CD14-positive monocyte (primary cell): ENCODE measurements around the gene TOLLIP. TPM values are rescaled to one million over a fixed set of nuclear protein-coding genes. Genes with fewer than 3 reads are reported as not detected.

Experiments
- DNase-seq, 3 donors: peaks; one replicate each; pipeline ENCODE4 v3.0.0-alpha.2; 2011 to 2022
- H2AFZ ChIP-seq: 2 replicates; pipeline ENCODE4 v1.6.0; 2012; ENCODE audit warnings: mild to moderate bottlenecking, low read depth, low read length, inconsistent platforms; ENCODE audit not compliant: insufficient read depth, poor library complexity, severe bottlenecking
- H3K27ac ChIP-seq, 2 donors: 1 replicate in 1 of 2; 2 replicates in 1 of 2; pipeline ENCODE4 v1.5.1; 2012 to 2013; ENCODE audit warnings: low read length in 2 of 2, control low read depth in 1 of 2, inconsistent platforms in 1 of 2, low read depth in 1 of 2, mild to moderate bottlenecking in 1 of 2
- H3K27me3 ChIP-seq, 2 donors: one replicate each; pipeline versions ENCODE4 v1.6.0 to v1.6.1; 2011 to 2013; ENCODE audit warnings: low read length in 2 of 2; ENCODE audit not compliant: control insufficient read depth in 2 of 2, insufficient read depth in 2 of 2
- H3K36me3 ChIP-seq, 2 donors: replicated peaks in 1 of 2; 1 replicate in 1 of 2; 2 replicates in 1 of 2; pipeline versions ENCODE4 v1.5.1 to v1.6.1; 2012 to 2013; ENCODE audit warnings: low read length in 2 of 2, control low read depth in 1 of 2, inconsistent platforms in 1 of 2, mild to moderate bottlenecking in 1 of 2; ENCODE audit not compliant: insufficient read depth in 2 of 2, control insufficient read depth in 1 of 2
- H3K4me1 ChIP-seq, 2 donors: 1 replicate in 1 of 2; 2 replicates in 1 of 2; pipeline versions ENCODE4 v1.5.1 to v1.6.1; 2012 to 2013; ENCODE audit warnings: low read length in 2 of 2, control low read depth in 1 of 2, inconsistent platforms in 1 of 2, mild to moderate bottlenecking in 1 of 2, moderate library complexity in 1 of 2; ENCODE audit not compliant: insufficient read depth in 2 of 2, control insufficient read depth in 1 of 2
- H3K4me2 ChIP-seq: replicated peaks from 2 replicates; pipeline ENCODE3; 2012; ENCODE audit warnings: low read length, moderate library complexity, mild to moderate bottlenecking; ENCODE audit not compliant: poor library complexity, severe bottlenecking; ENCODE audit errors: extremely low read depth
- H3K4me3 ChIP-seq, 3 experiments: fragments of 200-600 bp in 1 of 3; sonication (generic) in 1 of 3; replicated peaks in 1 of 3; 1 replicate in 2 of 3; 2 replicates in 1 of 3; pipeline ENCODE4 v1.5.1; 2011 to 2013; ENCODE audit warnings: low read length in 3 of 3, mild to moderate bottlenecking in 3 of 3, control low read depth in 2 of 3, low read depth in 2 of 3, inconsistent platforms in 1 of 3, moderate library complexity in 1 of 3
- H3K79me2 ChIP-seq: 2 replicates; pipeline ENCODE4 v1.6.0; 2012; ENCODE audit warnings: mild to moderate bottlenecking, control low read depth, inconsistent platforms, low read length, moderate library complexity; ENCODE audit not compliant: insufficient read depth
- H3K9ac ChIP-seq: 2 replicates; pipeline ENCODE4 v1.6.0; 2017; ENCODE audit warnings: low read length, mild to moderate bottlenecking; ENCODE audit not compliant: insufficient read depth, poor library complexity, severe bottlenecking
- H3K9me3 ChIP-seq, 2 donors: replicated peaks in 1 of 2; 1 replicate in 1 of 2; 2 replicates in 1 of 2; pipeline versions ENCODE4 v1.5.1 to v1.6.1; 2012 to 2013; ENCODE audit warnings: low read length in 2 of 2, control low read depth in 1 of 2; ENCODE audit not compliant: control insufficient read depth in 1 of 2, insufficient read depth in 1 of 2
- H4K20me1 ChIP-seq: 2 replicates; pipeline ENCODE4 v1.6.0; 2012; ENCODE audit warnings: mild to moderate bottlenecking, low read length, control low read depth, moderate library complexity; ENCODE audit not compliant: insufficient read depth
- H3K27ac Mint-ChIP-seq, 7 donors: one replicate each; pipeline ENCODE4 v1.8.0; 2020; ENCODE audit warnings: mild to moderate bottlenecking in 7 of 7, mixed read lengths in 7 of 7, moderate library complexity in 6 of 7, inconsistent platforms in 2 of 7
- H3K27me3 Mint-ChIP-seq, 3 donors: one replicate each; pipeline ENCODE4 v1.8.0; 2021 to 2022; ENCODE audit warnings: low read depth in 3 of 3, mild to moderate bottlenecking in 3 of 3, mixed read lengths in 3 of 3, moderate library complexity in 3 of 3, inconsistent platforms in 1 of 3
- H3K36me3 Mint-ChIP-seq, 2 donors: one replicate each; pipeline ENCODE4 v1.8.0; 2020; ENCODE audit warnings: mixed read lengths in 2 of 2, inconsistent platforms in 1 of 2, mild to moderate bottlenecking in 1 of 2
- H3K4me1 Mint-ChIP-seq: one replicate; pipeline ENCODE4 v1.8.0; 2020; ENCODE audit warnings: mild to moderate bottlenecking, mixed read lengths
- H3K4me3 Mint-ChIP-seq, 2 donors: one replicate each; pipeline ENCODE4 v1.8.0; 2020; ENCODE audit warnings: mild to moderate bottlenecking in 2 of 2, mixed read lengths in 2 of 2, moderate library complexity in 1 of 2
- H3K9me3 Mint-ChIP-seq, 7 donors: one replicate each; pipeline ENCODE4 v1.8.0; 2020 to 2022; ENCODE audit warnings: mixed read lengths in 7 of 7, mild to moderate bottlenecking in 6 of 7, moderate library complexity in 6 of 7, inconsistent platforms in 2 of 7
- WGBS: methylation state at CpG from one replicate; pipeline ENCODE4 v1.1.5; 2013; ENCODE audit warnings: missing lambda C conversion rate; ENCODE audit not compliant: insufficient coverage; 5-methylcytosine and 5-hydroxymethylcytosine counted together
- intact Hi-C, 2 donors: fragments of 100-400 bp; cut with micrococcal nuclease; formaldehyde crosslinking; loops; one replicate each; pipeline versions ENCODE4 v1.15.0 to v1.15.1; 2023
- polyA plus RNA-seq, 3 donors: library from polyadenylated mRNA; depleted of rRNA in 1 of 3; unstranded in 2 of 3; stranded (reverse) in 1 of 3; fragments of 300-500 nt in 2 of 3; fragments of >200 nt in 1 of 3; fragmentation: Illumina TruSeq in 2 of 3; gene quantifications; 1 replicate in 2 of 3; 2 replicates in 1 of 3; pipeline ENCODE4 v1.2.3, GENCODE V29; 2012 to 2021
- TF ChIP-seq, protein P1 (sequence below): fragments of 200-600 bp; IDR thresholded peaks from one replicate; pipeline ENCODE4 v1.8.0; 2022; ENCODE audit warnings: antibody characterized with exemption, mild to moderate bottlenecking

Gene TOLLIP
- polyA plus RNA-seq, 3 donors = 67.9 to 72.1 (median 71.7) TPM

DNA sequence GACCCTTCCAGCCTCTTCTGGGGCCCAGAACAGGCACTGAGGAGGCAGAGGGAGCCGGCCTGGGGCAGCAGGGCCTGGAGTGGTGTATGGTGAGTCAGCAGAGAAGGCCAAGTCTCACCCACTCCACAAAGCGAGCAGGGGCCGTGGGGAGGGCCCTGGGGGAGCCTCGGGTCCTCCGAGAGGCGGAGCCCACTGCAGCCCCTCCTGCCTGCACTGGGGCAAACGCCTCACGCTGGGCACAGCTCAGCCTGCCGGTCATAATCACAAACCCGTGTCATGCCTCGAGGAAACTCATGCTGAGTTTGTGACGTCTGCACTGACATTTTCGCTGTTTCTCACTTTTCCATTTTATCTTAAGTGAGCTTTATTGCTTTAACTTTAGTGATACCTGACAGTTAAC lies 38.4 kb downstream of the TOLLIP start:
- H4K20me1 ChIP-seq = peaks cover 38% of the 10 kb centered on the region
- H2AFZ ChIP-seq = no peak overlapping the region
- peaks cover 25 to 29% of the 10 kb centered on the region in 2 donors for H3K36me3 ChIP-seq
- no peak for DNase-seq
- H3K4me1 Mint-ChIP-seq = no peaks in the 10 kb centered on the region
- TF ChIP-seq, protein P1, sequence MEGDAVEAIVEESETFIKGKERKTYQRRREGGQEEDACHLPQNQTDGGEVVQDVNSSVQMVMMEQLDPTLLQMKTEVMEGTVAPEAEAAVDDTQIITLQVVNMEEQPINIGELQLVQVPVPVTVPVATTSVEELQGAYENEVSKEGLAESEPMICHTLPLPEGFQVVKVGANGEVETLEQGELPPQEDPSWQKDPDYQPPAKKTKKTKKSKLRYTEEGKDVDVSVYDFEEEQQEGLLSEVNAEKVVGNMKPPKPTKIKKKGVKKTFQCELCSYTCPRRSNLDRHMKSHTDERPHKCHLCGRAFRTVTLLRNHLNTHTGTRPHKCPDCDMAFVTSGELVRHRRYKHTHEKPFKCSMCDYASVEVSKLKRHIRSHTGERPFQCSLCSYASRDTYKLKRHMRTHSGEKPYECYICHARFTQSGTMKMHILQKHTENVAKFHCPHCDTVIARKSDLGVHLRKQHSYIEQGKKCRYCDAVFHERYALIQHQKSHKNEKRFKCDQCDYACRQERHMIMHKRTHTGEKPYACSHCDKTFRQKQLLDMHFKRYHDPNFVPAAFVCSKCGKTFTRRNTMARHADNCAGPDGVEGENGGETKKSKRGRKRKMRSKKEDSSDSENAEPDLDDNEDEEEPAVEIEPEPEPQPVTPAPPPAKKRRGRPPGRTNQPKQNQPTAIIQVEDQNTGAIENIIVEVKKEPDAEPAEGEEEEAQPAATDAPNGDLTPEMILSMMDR = no peak
- H3K27me3 Mint-ChIP-seq = peaks cover 0 to 3% (median 0%) of the 10 kb centered on the region in 3 donors
- whole genome bisulfite sequencing = 90% methylated on average over 9 of the region's 13 CpGs
- peaks cover 4 to 14% (median 8%) of the 10 kb centered on the region in 7 donors for H3K9me3 Mint-ChIP-seq
- H3K36me3 Mint-ChIP-seq = peaks cover 10 to 31% of the 10 kb centered on the region in 2 donors
- no peaks in the 10 kb centered on the region for H3K27me3 ChIP-seq
- H3K9ac ChIP-seq = no peak overlapping the region
- no peaks in the 10 kb centered on the region for H3K79me2 ChIP-seq
- intact Hi-C loops = no loop called here
- H3K4me1 ChIP-seq = no peaks in the 10 kb centered on the region
- no peak overlapping the region for H3K4me3 Mint-ChIP-seq
- no peak overlapping the region for H3K27ac ChIP-seq
- peaks cover 0 to 4% of the 10 kb centered on the region in 2 donors for H3K9me3 ChIP-seq
- no peak overlapping the region for H3K27ac Mint-ChIP-seq
- no peak overlapping the region for H3K4me3 ChIP-seq
- H3K4me2 ChIP-seq = no peak overlapping the region

DNA sequence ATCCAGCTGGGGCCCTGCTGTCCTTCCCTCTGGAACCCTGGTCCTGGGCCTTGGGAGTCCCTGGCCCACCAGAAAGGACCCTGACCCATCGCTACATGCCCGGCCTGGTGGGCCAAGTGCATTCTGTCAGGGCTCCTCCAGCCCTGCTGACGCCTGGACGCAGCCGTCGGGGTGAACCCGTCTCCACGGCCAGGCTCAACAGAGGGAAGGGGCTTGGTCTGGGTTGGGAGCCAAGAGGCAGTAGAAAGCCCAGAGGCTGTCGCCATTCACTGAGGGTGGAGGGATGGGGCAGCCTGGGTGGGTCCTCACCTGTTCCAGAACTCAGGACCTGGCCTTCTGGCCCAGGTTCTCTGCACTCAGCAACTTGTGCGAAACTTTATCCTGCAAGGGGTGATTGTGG lies 39.0 kb downstream of the TOLLIP start:
- Histone ChIP-seq H2AFZ (no peak overlapping the region), H3K36me3 (peaks cover 20 to 23% of the 10 kb centered on the region in 2 donors), H3K27me3 (no peaks in the 10 kb centered on the region), H3K79me2 (no peaks in the 10 kb centered on the region), H3K4me2 (no peak overlapping the region), H3K9ac (no peak overlapping the region), H3K9me3 (peaks cover 4 to 9% of the 10 kb centered on the region in 2 donors), H3K4me3 (no peak overlapping the region), H3K4me1 (no peaks in the 10 kb centered on the region), H4K20me1 (peaks cover 33% of the 10 kb centered on the region), H3K27ac (no peak overlapping the region)
- no peak overlapping the region for H3K27ac Mint-ChIP-seq
- peaks cover 8 to 19% (median 13%) of the 10 kb centered on the region in 7 donors for H3K9me3 Mint-ChIP-seq
- no peak for DNase-seq
- H3K4me3 Mint-ChIP-seq = no peak overlapping the region
- peaks cover 5 to 28% of the 10 kb centered on the region in 2 donors for H3K36me3 Mint-ChIP-seq
- 96% methylated on average over 3 of the region's 10 CpGs for WGBS
- TF ChIP-seq, protein P1 = no peak
- intact Hi-C loops = no loop called here
- peaks cover 0 to 3% (median 0%) of the 10 kb centered on the region in 3 donors for H3K27me3 Mint-ChIP-seq
- H3K4me1 Mint-ChIP-seq = no peaks in the 10 kb centered on the region
